ACC112 (cell line): Measurements from ENCODE around the gene GRID1.

Experiments used
- H2AFZ ChIP-seq: fragments of 200-600 bp; sonication (generic); one replicate; pipeline ENCODE4 v1.6.0; 2017; ENCODE audit warnings: antibody characterized with exemption, low read length; ENCODE audit not compliant: unreplicated experiment
- H3K27ac ChIP-seq: fragments of 200-600 bp; sonication (generic); 2 replicates; pipeline ENCODE4 v1.5.1; 2014; ENCODE audit warnings: low read depth, mild to moderate bottlenecking, antibody characterized with exemption, low read length, moderate library complexity
- H3K27me3 ChIP-seq: fragments of 200-600 bp; sonication (generic); 2 replicates; pipeline ENCODE4 v1.6.1; 2014; ENCODE audit warnings: mild to moderate bottlenecking, antibody characterized with exemption, low read length, moderate library complexity, mixed read lengths; ENCODE audit not compliant: insufficient read depth
- H3K36me3 ChIP-seq: fragments of 200-600 bp; sonication (generic); 2 replicates; pipeline ENCODE4 v1.6.1; 2016; ENCODE audit warnings: mild to moderate bottlenecking, antibody characterized with exemption, low read length, moderate library complexity, mixed read lengths; ENCODE audit not compliant: insufficient read depth
- H3K4me1 ChIP-seq: fragments of 200-600 bp; sonication (generic); one replicate; pipeline ENCODE4 v1.6.1; 2016; ENCODE audit warnings: low read length, mixed read lengths; ENCODE audit not compliant: insufficient read depth, unreplicated experiment, control insufficient read depth
- H3K4me3 ChIP-seq: fragments of 200-600 bp; sonication (generic); 2 replicates; pipeline ENCODE4 v1.5.1; 2014; ENCODE audit warnings: mild to moderate bottlenecking, low read depth, low read length
- H3K79me2 ChIP-seq: fragments of 200-600 bp; sonication (generic); one replicate; pipeline ENCODE4 v1.6.0; 2016; ENCODE audit warnings: low read length; ENCODE audit not compliant: control insufficient read depth, unreplicated experiment, insufficient read depth

GRID1 gene

GRCh38 chr10:85993140-85993539, 373.5 kb downstream of the GRID1 start:
- Histone ChIP-seq H3K27ac (no peak overlapping the region), H3K4me3 (no peak overlapping the region), H2AFZ (no peak overlapping the region), H3K27me3 (no peaks in the 10 kb centered on the region), H3K36me3 (no peaks in the 10 kb centered on the region), H3K4me1 (no peaks in the 10 kb centered on the region), H3K79me2 (no peaks in the 10 kb centered on the region)

- no peak overlapping the region for H3K4me3 ChIP-seq
- no peak overlapping the region for H2AFZ ChIP-seq
These were observed 374.3 kb downstream of the GRID1 start for GRCh38 chr10:85992324-85992723.

GRCh38 chr10:85986777-85987176, 379.8 kb downstream of the GRID1 start:
- H3K4me3 ChIP-seq: no peak overlapping the region
- H3K27me3 ChIP-seq: no peaks in the 10 kb centered on the region
- no peaks in the 10 kb centered on the region for H3K4me1 ChIP-seq
- no peaks in the 10 kb centered on the region for H3K79me2 ChIP-seq
- no peaks in the 10 kb centered on the region for H3K36me3 ChIP-seq
- no peak overlapping the region for H2AFZ ChIP-seq
- no peak overlapping the region for H3K27ac ChIP-seq

More at GRCh38 chr10:85992324-85992723, 374.3 kb downstream of the GRID1 start:
- Histone ChIP-seq H3K79me2 (no peaks in the 10 kb centered on the region), H3K36me3 (no peaks in the 10 kb centered on the region), H3K27me3 (no peaks in the 10 kb centered on the region), H3K27ac (no peak overlapping the region), H3K4me1 (no peaks in the 10 kb centered on the region)

- no peaks in the 10 kb centered on the region for H3K79me2 ChIP-seq
- H3K27ac ChIP-seq: no peak overlapping the region
- no peak overlapping the region for H2AFZ ChIP-seq
- H3K36me3 ChIP-seq: no peaks in the 10 kb centered on the region
- H3K4me3 ChIP-seq: no peak overlapping the region
- no peaks in the 10 kb centered on the region for H3K4me1 ChIP-seq
- H3K27me3 ChIP-seq: no peaks in the 10 kb centered on the region
These were observed 383.5 kb downstream of the GRID1 start for GRCh38 chr10:85983051-85983450.

- Histone ChIP-seq H3K36me3 (no peaks in the 10 kb centered on the region), H3K79me2 (no peaks in the 10 kb centered on the region), H3K27ac (no peak overlapping the region), H3K27me3 (no peaks in the 10 kb centered on the region), H3K4me1 (no peaks in the 10 kb centered on the region), H3K4me3 (no peak overlapping the region), H2AFZ (no peak overlapping the region)
These were observed 387.0 kb downstream of the GRID1 start for GRCh38 chr10:85979598-85979997.

- H3K36me3 ChIP-seq: no peaks in the 10 kb centered on the region
- no peaks in the 10 kb centered on the region for H3K4me1 ChIP-seq
- no peak overlapping the region for H2AFZ ChIP-seq
- no peak overlapping the region for H3K4me3 ChIP-seq
- H3K79me2 ChIP-seq: no peaks in the 10 kb centered on the region
- no peak overlapping the region for H3K27ac ChIP-seq
- H3K27me3 ChIP-seq: no peaks in the 10 kb centered on the region
These were observed 387.8 kb downstream of the GRID1 start for GRCh38 chr10:85978566-85979358.

GRCh38 chr10:85977642-85978041, 389.0 kb downstream of the GRID1 start:
- Histone ChIP-seq H3K27me3 (no peaks in the 10 kb centered on the region), H3K4me3 (no peak overlapping the region), H3K36me3 (no peaks in the 10 kb centered on the region), H3K79me2 (no peaks in the 10 kb centered on the region), H2AFZ (no peak overlapping the region), H3K4me1 (no peaks in the 10 kb centered on the region), H3K27ac (no peak overlapping the region)

- Histone ChIP-seq H3K79me2 (no peaks in the 10 kb centered on the region), H3K36me3 (no peaks in the 10 kb centered on the region), H3K27me3 (no peaks in the 10 kb centered on the region), H3K4me1 (no peaks in the 10 kb centered on the region), H3K4me3 (no peak overlapping the region), H2AFZ (no peak overlapping the region), H3K27ac (no peak overlapping the region)
These were observed 390.3 kb downstream of the GRID1 start for GRCh38 chr10:85976267-85976793.

GRCh38 chr10:85971494-85971893, 395.1 kb downstream of the GRID1 start:
- Histone ChIP-seq H3K27ac (no peak overlapping the region), H3K4me1 (no peaks in the 10 kb centered on the region), H3K36me3 (no peaks in the 10 kb centered on the region), H2AFZ (no peak overlapping the region), H3K79me2 (no peaks in the 10 kb centered on the region), H3K4me3 (no peak overlapping the region), H3K27me3 (no peaks in the 10 kb centered on the region)

GRCh38 chr10:85967594-85967993, 399.0 kb downstream of the GRID1 start:
- Histone ChIP-seq H2AFZ (no peak overlapping the region), H3K79me2 (no peaks in the 10 kb centered on the region), H3K4me1 (no peaks in the 10 kb centered on the region), H3K27ac (no peak overlapping the region), H3K36me3 (no peaks in the 10 kb centered on the region), H3K27me3 (no peaks in the 10 kb centered on the region), H3K4me3 (no peak overlapping the region)

GRCh38 chr10:85961479-85962067, 405.0 kb downstream of the GRID1 start:
- H3K4me1 ChIP-seq: no peaks in the 10 kb centered on the region
- no peak overlapping the region for H3K4me3 ChIP-seq
- no peaks in the 10 kb centered on the region for H3K79me2 ChIP-seq
- H3K36me3 ChIP-seq: no peaks in the 10 kb centered on the region
- no peak overlapping the region for H3K27ac ChIP-seq
- no peak overlapping the region for H2AFZ ChIP-seq
- no peaks in the 10 kb centered on the region for H3K27me3 ChIP-seq
